H9 (cell line): ENCODE measurements around the gene PTPN2. TPM values are rescaled to one million over a fixed set of nuclear protein-coding genes. Genes with fewer than 3 reads are reported as not detected.

ENCODE experiments used
- DNase-seq: peaks from one replicate; pipeline ENCODE4 v3.0.0-alpha.2; 2017
- H2AFZ ChIP-seq: one replicate; pipeline ENCODE4 v1.6.1; 2013; ENCODE audit warnings: mild to moderate bottlenecking, low read length, control low read depth, moderate library complexity
- H2AK5ac ChIP-seq: 2 replicates; pipeline ENCODE4 v1.6.1; 2013; ENCODE audit warnings: low read length, control low read depth, mixed read lengths; ENCODE audit not compliant: insufficient read length
- H2BK120ac ChIP-seq: one replicate; pipeline ENCODE4 v1.6.1; 2013; ENCODE audit warnings: low read depth, mild to moderate bottlenecking, low read length, control low read depth, inconsistent platforms; ENCODE audit not compliant: poor library complexity, severe bottlenecking
- H2BK12ac ChIP-seq: 2 replicates; pipeline ENCODE4 v1.6.1; 2013; ENCODE audit warnings: low read length, control low read depth, mixed read lengths, low read depth; ENCODE audit not compliant: insufficient read length
- H2BK15ac ChIP-seq: 2 replicates; pipeline ENCODE4 v1.6.1; 2013; ENCODE audit warnings: low read depth, low read length, control low read depth
- H2BK20ac ChIP-seq: one replicate; pipeline ENCODE4 v1.6.1; 2013; ENCODE audit warnings: low read depth, mild to moderate bottlenecking, low read length, control low read depth, inconsistent platforms; ENCODE audit not compliant: poor library complexity, severe bottlenecking
- H2BK5ac ChIP-seq: 2 replicates; pipeline ENCODE4 v1.6.1; 2013; ENCODE audit warnings: low read length, control low read depth, mixed read lengths; ENCODE audit not compliant: insufficient read length
- H3K14ac ChIP-seq: 2 replicates; pipeline ENCODE4 v1.6.1; 2013; ENCODE audit warnings: low read length, control low read depth; ENCODE audit not compliant: insufficient read depth
- H3K18ac ChIP-seq: 2 replicates; pipeline ENCODE4 v1.6.1; 2013; ENCODE audit warnings: low read depth, mild to moderate bottlenecking, mixed read lengths, low read length, control low read depth; ENCODE audit not compliant: insufficient read length
- H3K23ac ChIP-seq: 2 replicates; pipeline ENCODE4 v1.6.1; 2013; ENCODE audit warnings: low read length, control low read depth, mixed read lengths, low read depth; ENCODE audit not compliant: insufficient read length
- H3K23me2 ChIP-seq: 2 replicates; pipeline ENCODE4 v1.6.1; 2013; ENCODE audit warnings: low read depth, mild to moderate bottlenecking, mixed read lengths, low read length, control low read depth; ENCODE audit not compliant: insufficient read length, poor library complexity, severe bottlenecking
- H3K27ac ChIP-seq: 2 replicates; pipeline ENCODE4 v1.5.1; 2013; ENCODE audit warnings: low read length, control low read depth, mixed read lengths, low read depth; ENCODE audit not compliant: insufficient read length
- H3K27me3 ChIP-seq: 2 replicates; pipeline ENCODE4 v1.6.1; 2013; ENCODE audit warnings: low read length, control low read depth, inconsistent platforms; ENCODE audit not compliant: insufficient read depth
- H3K4ac ChIP-seq: 2 replicates; pipeline ENCODE4 v1.6.1; 2013; ENCODE audit warnings: low read depth, mild to moderate bottlenecking, control low read depth, inconsistent platforms, low read length, moderate library complexity
- H3K4me1 ChIP-seq: 2 replicates; pipeline ENCODE4 v1.6.1; 2013; ENCODE audit warnings: low read length, control low read depth, inconsistent platforms; ENCODE audit not compliant: insufficient read depth
- H3K4me2 ChIP-seq: 2 replicates; pipeline ENCODE4 v1.6.1; 2013; ENCODE audit warnings: low read length, control low read depth, mixed read lengths; ENCODE audit not compliant: insufficient read length, insufficient read depth
- H3K56ac ChIP-seq: 2 replicates; pipeline ENCODE4 v1.6.1; 2013; ENCODE audit warnings: low read depth, mild to moderate bottlenecking, mixed read lengths, low read length, control low read depth; ENCODE audit not compliant: insufficient read length
- H3K79me1 ChIP-seq: 2 replicates; pipeline ENCODE4 v1.6.1; 2013; ENCODE audit warnings: low read depth, mild to moderate bottlenecking, moderate library complexity, low read length, control low read depth, inconsistent platforms; ENCODE audit not compliant: insufficient read depth, poor library complexity, severe bottlenecking
- H3K79me2 ChIP-seq: 2 replicates; pipeline ENCODE4 v1.6.1; 2013; ENCODE audit warnings: low read length, control low read depth, inconsistent platforms; ENCODE audit not compliant: insufficient read depth
- H3K9ac ChIP-seq: 2 replicates; pipeline ENCODE4 v1.6.1; 2013; ENCODE audit warnings: low read length, control low read depth, mixed read lengths; ENCODE audit not compliant: insufficient read length; ENCODE audit errors: extremely low read depth
- H3K9me3 ChIP-seq: one replicate; pipeline ENCODE4 v1.6.1; 2013; ENCODE audit warnings: low read depth, low read length, inconsistent platforms; ENCODE audit not compliant: control insufficient read depth
- H3T11ph ChIP-seq: one replicate; pipeline ENCODE4 v1.6.1; 2013; ENCODE audit warnings: mild to moderate bottlenecking, low read length, control low read depth, inconsistent platforms
- H4K20me1 ChIP-seq: one replicate; pipeline ENCODE4 v1.6.1; 2013; ENCODE audit not compliant: control insufficient read depth, insufficient read length, insufficient read depth
- H4K5ac ChIP-seq: 2 replicates; pipeline ENCODE4 v1.6.1; 2013; ENCODE audit warnings: low read depth, mild to moderate bottlenecking, mixed read lengths, low read length, control low read depth; ENCODE audit not compliant: insufficient read length
- H4K8ac ChIP-seq: replicated peaks from 2 replicates; pipeline ENCODE4 v1.6.1; 2013; ENCODE audit warnings: low read length, control low read depth, mixed read lengths, low read depth; ENCODE audit not compliant: insufficient read length
- H4K91ac ChIP-seq: 2 replicates; pipeline ENCODE4 v1.6.1; 2013; ENCODE audit warnings: low read depth, mild to moderate bottlenecking, moderate library complexity, mixed read lengths, low read length, control low read depth; ENCODE audit not compliant: insufficient read length
- H3K27ac Mint-ChIP-seq, 3 experiments: 2 replicates in 2 of 3; 3 replicates in 1 of 3; pipeline ENCODE4 v1.8.0; 2020 to 2021; ENCODE audit warnings: mixed read lengths in 3 of 3, mild to moderate bottlenecking in 1 of 3, moderate library complexity in 1 of 3
- H3K27me3 Mint-ChIP-seq: 2 replicates; pipeline ENCODE4 v1.8.0; 2021; ENCODE audit warnings: low read depth, mild to moderate bottlenecking, moderate library complexity, mixed read lengths
- H3K36me3 Mint-ChIP-seq, 3 experiments: 2 replicates in 2 of 3; 3 replicates in 1 of 3; pipeline ENCODE4 v1.8.0; 2020 to 2021; ENCODE audit warnings: low read depth in 3 of 3, mixed read lengths in 3 of 3; ENCODE audit not compliant: insufficient read depth in 1 of 3
- H3K4me1 Mint-ChIP-seq, 2 experiments: 2 replicates each; pipeline ENCODE4 v1.8.0; 2020; ENCODE audit warnings: mixed read lengths in 2 of 2
- H3K4me3 Mint-ChIP-seq, 2 experiments: 2 replicates in 1 of 2; 3 replicates in 1 of 2; pipeline ENCODE4 v1.8.0; 2020 to 2021; ENCODE audit warnings: mild to moderate bottlenecking in 2 of 2, mixed read lengths in 2 of 2, moderate library complexity in 1 of 2
- H3K9me3 Mint-ChIP-seq, 2 experiments: 2 replicates in 1 of 2; 3 replicates in 1 of 2; pipeline ENCODE4 v1.8.0; 2020; ENCODE audit warnings: mild to moderate bottlenecking in 2 of 2, mixed read lengths in 2 of 2, moderate library complexity in 1 of 2
- WGBS: extraction: QIAGEN DNeasy Blood & Tissue Kit; methylation state at CpG from one replicate; pipeline ENCODE4 v1.1.7; 2013; ENCODE audit warnings: missing lambda C conversion rate, low lambda C conversion rate, mixed read lengths; ENCODE audit not compliant: insufficient read length; ENCODE audit errors: extremely low coverage; 5-methylcytosine and 5-hydroxymethylcytosine counted together
- total RNA-seq: library from RNA; stranded (reverse); gene quantifications from 2 replicates; pipeline ENCODE4 v1.2.1, GENCODE V29; 2021
- TF ChIP-seq, protein P1 (sequence below): fragments of 200-600 bp; sonication (generic); conservative IDR thresholded peaks from 3 replicates; pipeline ENCODE4 v1.8.0; 2021; ENCODE audit warnings: antibody characterized with exemption, mild to moderate bottlenecking

The PTPN2 gene
- total RNA-seq, 1 experiment from 2014 or later: 48.7 TPM

DNA sequence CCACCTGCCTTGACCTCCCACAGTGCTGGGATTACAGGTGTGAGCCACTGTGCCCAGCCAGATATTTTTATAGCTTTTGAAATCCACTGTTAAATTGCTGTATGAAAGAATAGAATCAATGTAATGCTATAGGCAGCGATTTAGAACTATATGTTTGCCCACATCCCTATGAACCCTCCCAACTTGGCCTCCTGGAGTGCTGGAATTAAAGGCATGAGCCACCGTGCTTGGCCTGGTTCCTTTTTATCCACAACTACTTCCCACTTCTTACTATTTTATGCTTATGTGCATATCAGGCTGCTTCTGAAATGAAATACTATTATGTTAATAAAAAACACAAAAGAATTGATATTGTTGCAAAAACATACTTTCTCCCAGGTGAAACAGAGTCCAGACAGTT, 11.6 kb upstream of the PTPN2 start:
- no CpG with 5 or more reads among the region's 2 CpGs for WGBS

More for the DNA sequence above, 11.6 kb upstream of the PTPN2 start:
- Histone ChIP-seq H3K56ac (no peak overlapping the region), H2BK120ac (no peak overlapping the region), H4K91ac (no peak overlapping the region), H2BK12ac (no peak overlapping the region), H2BK20ac (no peak overlapping the region), H3K23ac (no peak overlapping the region), H3K9ac (no peak overlapping the region), H3K27me3 (no peaks in the 10 kb centered on the region), H3K23me2 (no peaks in the 10 kb centered on the region), H3K4me1 (no peaks in the 10 kb centered on the region; the same call in 1 of the 2 replicates), H4K8ac (no peak overlapping the region), H3K14ac (no peak overlapping the region), H4K5ac (no peak overlapping the region), H3K4me2 (no peak overlapping the region), H3T11ph (no peak overlapping the region), H4K20me1 (no peaks in the 10 kb centered on the region), H3K27ac (no peak overlapping the region), H2BK5ac (no peak overlapping the region), H3K79me2 (no peaks in the 10 kb centered on the region), H3K4ac (no peak overlapping the region), H3K18ac (no peak overlapping the region), H2BK15ac (no peak overlapping the region), H2AFZ (no peak overlapping the region), H2AK5ac (no peak overlapping the region), H3K79me1 (no peaks in the 10 kb centered on the region), H3K9me3 (no peaks in the 10 kb centered on the region)
- TF ChIP-seq, protein P1, sequence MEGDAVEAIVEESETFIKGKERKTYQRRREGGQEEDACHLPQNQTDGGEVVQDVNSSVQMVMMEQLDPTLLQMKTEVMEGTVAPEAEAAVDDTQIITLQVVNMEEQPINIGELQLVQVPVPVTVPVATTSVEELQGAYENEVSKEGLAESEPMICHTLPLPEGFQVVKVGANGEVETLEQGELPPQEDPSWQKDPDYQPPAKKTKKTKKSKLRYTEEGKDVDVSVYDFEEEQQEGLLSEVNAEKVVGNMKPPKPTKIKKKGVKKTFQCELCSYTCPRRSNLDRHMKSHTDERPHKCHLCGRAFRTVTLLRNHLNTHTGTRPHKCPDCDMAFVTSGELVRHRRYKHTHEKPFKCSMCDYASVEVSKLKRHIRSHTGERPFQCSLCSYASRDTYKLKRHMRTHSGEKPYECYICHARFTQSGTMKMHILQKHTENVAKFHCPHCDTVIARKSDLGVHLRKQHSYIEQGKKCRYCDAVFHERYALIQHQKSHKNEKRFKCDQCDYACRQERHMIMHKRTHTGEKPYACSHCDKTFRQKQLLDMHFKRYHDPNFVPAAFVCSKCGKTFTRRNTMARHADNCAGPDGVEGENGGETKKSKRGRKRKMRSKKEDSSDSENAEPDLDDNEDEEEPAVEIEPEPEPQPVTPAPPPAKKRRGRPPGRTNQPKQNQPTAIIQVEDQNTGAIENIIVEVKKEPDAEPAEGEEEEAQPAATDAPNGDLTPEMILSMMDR: no peak
- Mint-ChIP-seq H3K36me3 (peaks cover 0 to 3% (median 0%) of the 10 kb centered on the region in 3 experiments; a peak in 2 of 7 replicates), H3K4me3 (no peak overlapping the region), H3K27ac (no peak overlapping the region), H3K27me3 (no peaks in the 10 kb centered on the region; the same call in 1 of the 2 replicates), H3K9me3 (peaks cover 2 to 3% of the 10 kb centered on the region in 2 experiments), H3K4me1 (peaks cover 6% of the 10 kb centered on the region in 2 experiments; a peak in 3 of 4 replicates)
- no peak for DNase-seq
